Activated CD4-positive, alpha-beta T cell treated with anti-CD3 and anti-CD28 coated beads, Interleukin-2, amount 50 U/mL, for 16 hours (primary cell): ENCODE results near the gene ABI1.

ENCODE experiments used
- DNase-seq: peaks from one replicate; pipeline ENCODE4 v3.0.0-alpha.2; 2020

Gene ABI1

GRCh38 chr10:26706936-26707335 is 153.8 kb downstream of the ABI1 start:
- no peak for DNase-seq

- no peak for DNase-seq
Measured at GRCh38 chr10:26706206-26706605, 154.6 kb downstream of the ABI1 start.

GRCh38 chr10:26703974-26704373 is 156.8 kb downstream of the ABI1 start:
- DNase-seq = no peak

GRCh38 chr10:26703096-26703495 is 157.7 kb downstream of the ABI1 start:
- DNase-seq = no peak

- no peak for DNase-seq
Measured at GRCh38 chr10:26700884-26701630, 159.7 kb downstream of the ABI1 start.

GRCh38 chr10:26699631-26700030 is 161.1 kb downstream of the ABI1 start:
- no peak for DNase-seq

GRCh38 chr10:26698909-26699308 is 161.8 kb downstream of the ABI1 start:
- DNase-seq = no peak

- no peak for DNase-seq
Measured at GRCh38 chr10:26697922-26698608, 162.7 kb downstream of the ABI1 start.

- peak; percentile 75 for DNase-seq
Measured at GRCh38 chr10:26697163-26697921, 163.4 kb downstream of the ABI1 start, which contains the start of gene PDSS1. Gene PDSS1 (plus strand): TSS chr10:26697701. CDS start chr10:26697712, 11 bp downstream.

GRCh38 chr10:26696786-26697162 is 164.0 kb downstream of the ABI1 start:
- no peak for DNase-seq
